HEK293 (cell line): Measurements from ENCODE around the gene LRRC37A3.
"Not testable (repeated sequence)": the region's sequence is repeated elsewhere in the genome, so short reads cannot be mapped to it uniquely, and the experiment has no call there.

Experiments
- CTCF ChIA-PET: fragments of 350-600 bp; formaldehyde crosslinking; extraction: SDS; loops from one replicate; lab custom pipeline; 2021; ENCODE audit warnings: antibody characterized with exemption; lab: Yijun Ruan, JAX
- POLR2A ChIA-PET: fragments of 300-600 bp; formaldehyde crosslinking; extraction: SDS; loops from one replicate; lab custom pipeline; 2020; ENCODE audit warnings: antibody characterized with exemption, inconsistent platforms; lab: Yijun Ruan, JAX
- H3K27ac ChIP-seq: fragments of 200-500 bp; sonication (Bioruptor generic); 2 replicates; pipeline ENCODE4 v1.5.1; 2014; ENCODE audit warnings: low read depth, low read length, control low read depth, inconsistent platforms; ENCODE audit errors: extremely low read depth
- H3K36me3 ChIP-seq, 2 experiments: fragments of 200-500 bp in 1 of 2; sonication (Bioruptor generic) in 1 of 2; 1 replicate in 1 of 2; 2 replicates in 1 of 2; pipeline ENCODE4 v1.5.1; 2014 to 2017; ENCODE audit warnings: inconsistent platforms in 2 of 2, low read length in 2 of 2; ENCODE audit not compliant: control insufficient read depth in 2 of 2, insufficient read depth in 1 of 2
- H3K4me1 ChIP-seq: fragments of 200-500 bp; sonication (Bioruptor generic); 2 replicates; pipeline ENCODE4 v1.5.1; 2014; ENCODE audit warnings: mild to moderate bottlenecking, low read length, inconsistent platforms; ENCODE audit not compliant: control insufficient read depth, insufficient read depth
- H3K4me3 ChIP-seq: 2 replicates; pipeline ENCODE4 v1.5.1; 2011; ENCODE audit warnings: low read depth, mild to moderate bottlenecking, control low read depth, low read length, moderate library complexity
- H3K9me3 ChIP-seq: fragments of 200-500 bp; sonication (Bioruptor generic); 2 replicates; pipeline ENCODE4 v1.5.1; 2014; ENCODE audit warnings: low read depth, low read length, inconsistent platforms; ENCODE audit not compliant: control insufficient read depth, insufficient read depth
- GLIS2 ChIP-seq: fragments of 450-650 bp; formaldehyde crosslinking; IDR thresholded peaks from 2 replicates; pipeline ENCODE4 v1.5.1; 2016; ENCODE audit warnings: missing biosample characterization, missing genetic modification characterization
- KLF8 ChIP-seq: fragments of 450-650 bp; formaldehyde crosslinking; IDR thresholded peaks from 2 replicates; pipeline ENCODE4 v1.5.1; 2016; ENCODE audit warnings: missing biosample characterization, missing genetic modification characterization
- ZEB2 ChIP-seq: fragments of 450-650 bp; formaldehyde crosslinking; IDR thresholded peaks from 2 replicates; pipeline ENCODE4 v1.5.1; 2016; ENCODE audit warnings: missing biosample characterization, missing genetic modification characterization
- ZNF335 ChIP-seq: fragments of 450-650 bp; formaldehyde crosslinking; conservative IDR thresholded peaks from 2 replicates; pipeline ENCODE4 v1.5.1; 2016; ENCODE audit warnings: missing biosample characterization, missing genetic modification characterization
- ZNF341 ChIP-seq: fragments of 450-650 bp; formaldehyde crosslinking; IDR thresholded peaks from 2 replicates; pipeline ENCODE4; 2016; ENCODE audit warnings: low read depth, missing biosample characterization, missing genetic modification characterization
- ZXDB ChIP-seq: fragments of 450-650 bp; formaldehyde crosslinking; IDR thresholded peaks from 2 replicates; pipeline ENCODE4 v1.5.1; 2016; ENCODE audit warnings: missing biosample characterization, missing genetic modification characterization
- TF ChIP-seq, protein P1 (sequence below): fragments of 450-650 bp; formaldehyde crosslinking; IDR thresholded peaks from 2 replicates; pipeline ENCODE4 v1.5.1; 2016; ENCODE audit warnings: missing biosample characterization, missing genetic modification characterization

The LRRC37A3 gene

DNA sequence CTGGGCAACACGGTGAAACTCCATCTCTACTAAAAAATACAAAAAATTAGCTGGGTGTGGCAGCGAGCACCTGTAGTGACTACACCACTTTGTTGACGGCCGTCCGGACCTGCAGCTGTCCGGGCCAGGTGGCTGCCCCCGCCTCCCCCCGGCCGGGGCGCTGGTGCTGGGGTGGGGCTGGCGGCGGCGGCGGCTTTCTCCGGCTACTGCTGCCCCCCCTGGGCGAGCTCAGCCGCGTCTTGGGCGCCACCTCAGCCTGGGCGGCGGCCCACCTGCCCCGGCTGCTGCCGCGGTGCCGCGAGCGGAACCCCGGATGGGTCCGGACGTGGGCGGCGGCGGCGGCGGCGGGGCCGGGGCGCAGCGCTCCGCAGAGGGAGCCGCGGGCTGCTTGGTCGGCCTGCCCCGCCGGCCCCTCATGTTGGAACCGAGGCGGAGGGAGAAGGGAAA is 413 bp downstream of the LRRC37A3 start:
- not testable (repeated sequence) for H3K36me3 ChIP-seq, H3K9me3 ChIP-seq
- H3K4me3 ChIP-seq: peak overlapping the region; percentile 56
- POLR2A ChIA-PET: interaction anchor here (0.6 to 1.2 kb wide), 2 partner anchors 8 to 56 kb away, joined by 3 to 7 read pairs; no protein-coding TSS in a partner anchor
- TF ChIP-seq ZNF335 (peak; percentile 44; the same call in 1 of the 2 replicates), ZNF341 (peak; percentile 55), GLIS2 (tag by site-specific recombination) (0 out of 2 replicates have a peak, but pooled peaks have one; percentile 13), ZEB2 (tag by site-specific recombination) (0 out of 2 replicates have a peak, but pooled peaks have one; percentile 5), KLF8 (peak; percentile 31; the same call in 1 of the 2 replicates), ZXDB (tag by site-specific recombination) (peak; percentile 11; the same call in 1 of the 2 replicates)
- TF ChIP-seq, protein P1, sequence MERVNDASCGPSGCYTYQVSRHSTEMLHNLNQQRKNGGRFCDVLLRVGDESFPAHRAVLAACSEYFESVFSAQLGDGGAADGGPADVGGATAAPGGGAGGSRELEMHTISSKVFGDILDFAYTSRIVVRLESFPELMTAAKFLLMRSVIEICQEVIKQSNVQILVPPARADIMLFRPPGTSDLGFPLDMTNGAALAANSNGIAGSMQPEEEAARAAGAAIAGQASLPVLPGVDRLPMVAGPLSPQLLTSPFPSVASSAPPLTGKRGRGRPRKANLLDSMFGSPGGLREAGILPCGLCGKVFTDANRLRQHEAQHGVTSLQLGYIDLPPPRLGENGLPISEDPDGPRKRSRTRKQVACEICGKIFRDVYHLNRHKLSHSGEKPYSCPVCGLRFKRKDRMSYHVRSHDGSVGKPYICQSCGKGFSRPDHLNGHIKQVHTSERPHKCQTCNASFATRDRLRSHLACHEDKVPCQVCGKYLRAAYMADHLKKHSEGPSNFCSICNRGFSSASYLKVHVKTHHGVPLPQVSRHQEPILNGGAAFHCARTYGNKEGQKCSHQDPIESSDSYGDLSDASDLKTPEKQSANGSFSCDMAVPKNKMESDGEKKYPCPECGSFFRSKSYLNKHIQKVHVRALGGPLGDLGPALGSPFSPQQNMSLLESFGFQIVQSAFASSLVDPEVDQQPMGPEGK: peak; percentile 46; the same call in 1 of the 2 replicates
- TF ChIP-seq, all 188 proteins: peak for 7; not testable (repeated sequence) for 181
- H3K4me1 ChIP-seq: not testable (repeated sequence)
- CTCF ChIA-PET: interaction anchor here (1.0 to 1.2 kb wide), 3 partner anchors 25 to 279 kb away, joined by 3 to 5 read pairs (median 4); no protein-coding TSS in a partner anchor
- H3K27ac ChIP-seq: peak overlapping the region; percentile 81

DNA sequence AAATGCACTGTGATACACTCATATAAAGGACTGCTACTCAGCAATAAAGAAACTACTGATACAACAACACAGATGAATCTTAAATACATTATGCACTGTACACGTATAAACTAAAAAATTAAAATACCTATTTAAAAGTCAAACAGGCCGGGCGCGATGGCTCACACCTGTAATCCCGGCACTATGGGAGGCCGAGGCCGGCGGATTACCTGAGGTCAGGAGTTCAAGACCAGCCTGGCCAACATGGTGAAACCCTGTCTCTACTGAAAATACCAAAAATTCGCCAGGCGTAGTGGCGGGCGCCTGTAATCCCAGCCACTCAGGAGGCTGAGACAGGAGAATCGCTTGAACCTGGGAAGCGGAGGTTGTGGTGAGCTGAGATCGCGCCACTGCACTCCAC is 1.7 kb downstream of the LRRC37A3 start:
- CTCF ChIA-PET: interaction anchor here (0.6 kb wide), 1 partner anchor 43 kb away, joined by 3 read pairs; no protein-coding TSS in a partner anchor
- not testable (repeated sequence) for H3K4me1 ChIP-seq

DNA sequence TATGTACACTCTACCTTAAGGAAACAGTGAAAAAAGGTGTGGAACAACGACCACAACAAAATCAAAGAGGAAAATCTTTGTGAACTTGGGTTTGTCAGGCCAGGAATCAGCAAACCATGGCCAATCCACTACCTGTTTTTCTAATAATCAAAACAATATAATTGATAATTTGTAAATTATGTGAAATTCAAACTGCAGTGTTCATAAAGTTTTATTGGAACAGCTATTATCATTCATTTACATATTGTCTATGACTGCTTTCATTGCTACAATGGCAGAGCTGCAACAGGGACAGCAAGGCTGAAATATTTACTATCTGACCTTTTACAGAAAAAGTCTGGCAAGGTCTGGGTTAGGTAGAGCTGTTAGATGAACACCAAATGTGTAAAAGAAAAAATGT is 4.0 kb downstream of the LRRC37A3 start:
- H3K9me3 ChIP-seq, POLR2A ChIA-PET, H3K27ac ChIP-seq, CTCF ChIA-PET, H3K4me1 ChIP-seq, H3K4me3 ChIP-seq, H3K36me3 ChIP-seq: not testable (repeated sequence)

More for the DNA sequence above, 1.7 kb downstream of the LRRC37A3 start:
- H3K27ac ChIP-seq, POLR2A ChIA-PET, H3K4me3 ChIP-seq, H3K36me3 ChIP-seq, H3K9me3 ChIP-seq: not testable (repeated sequence)

DNA sequence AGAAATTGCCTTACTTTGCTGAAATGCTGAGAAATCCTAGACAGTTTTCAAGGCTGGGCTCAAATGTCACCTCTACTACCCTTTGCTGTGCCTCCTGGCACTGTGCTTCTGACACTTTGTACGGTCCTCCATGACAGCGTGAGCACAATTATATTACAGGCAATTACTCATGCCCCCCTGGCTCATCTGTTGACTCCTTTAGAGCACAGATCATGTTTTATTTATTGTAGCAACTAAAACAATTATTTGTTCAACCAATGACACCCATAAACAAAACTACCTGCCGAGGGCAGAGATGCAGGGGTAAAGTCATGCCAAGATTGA is 9.1 kb downstream of the LRRC37A3 start:
- CTCF ChIA-PET, H3K4me1 ChIP-seq, H3K36me3 ChIP-seq, H3K27ac ChIP-seq, H3K4me3 ChIP-seq, POLR2A ChIA-PET, H3K9me3 ChIP-seq: not testable (repeated sequence)

DNA sequence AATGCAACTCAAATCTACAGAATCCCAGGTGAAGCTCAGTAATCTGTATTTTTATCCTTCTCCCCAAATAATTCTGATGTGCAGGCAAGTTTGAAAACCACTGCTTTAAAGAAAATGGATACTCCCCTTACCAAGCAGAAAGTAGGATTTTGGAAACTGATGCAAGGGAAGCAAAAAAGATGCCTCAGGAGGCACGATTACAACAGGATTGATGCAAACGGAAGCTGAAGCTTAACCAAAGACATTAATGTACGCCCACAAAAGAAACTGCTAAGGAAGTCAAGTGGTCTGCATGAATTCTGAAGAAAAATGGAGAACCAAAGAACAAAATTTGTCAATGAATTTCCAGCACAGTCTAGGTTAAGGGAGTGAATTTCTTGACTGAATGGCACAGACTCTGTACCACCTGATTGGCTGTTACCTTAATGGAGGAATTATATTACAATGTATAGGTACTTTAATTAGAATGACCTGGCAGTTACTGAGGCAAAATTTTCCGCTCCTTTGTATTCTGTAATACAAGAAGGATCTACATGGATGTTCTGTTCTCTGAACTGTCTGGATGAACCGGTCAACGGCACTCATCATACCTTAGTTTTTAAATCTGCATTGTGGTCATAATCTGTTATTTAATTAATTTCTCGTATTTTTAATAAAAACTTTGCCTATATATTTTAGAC is 9.6 kb downstream of the LRRC37A3 start:
- H3K9me3 ChIP-seq, CTCF ChIA-PET, H3K36me3 ChIP-seq, H3K4me3 ChIP-seq, H3K4me1 ChIP-seq, POLR2A ChIA-PET, H3K27ac ChIP-seq: not testable (repeated sequence)

DNA sequence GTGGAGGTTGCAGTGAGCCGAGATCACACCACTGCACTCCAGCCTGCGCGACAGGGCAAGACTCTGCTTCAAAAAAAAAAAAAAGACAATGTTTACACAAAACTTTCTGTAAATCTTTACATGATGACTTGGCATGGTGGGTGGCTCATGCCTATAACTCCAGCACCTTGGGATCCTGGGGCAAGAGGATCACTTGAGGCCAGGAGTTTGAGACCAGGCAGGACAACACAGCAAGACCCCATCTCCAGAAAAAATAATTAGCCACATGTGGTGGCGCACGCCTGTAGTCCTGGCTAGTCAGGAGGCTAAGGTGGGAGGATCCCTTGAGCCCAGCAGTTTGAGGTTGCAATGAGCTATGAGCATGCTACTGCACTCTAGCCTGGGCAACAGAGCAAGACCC is 15.2 kb downstream of the LRRC37A3 start:
- H3K36me3 ChIP-seq, H3K4me3 ChIP-seq, H3K27ac ChIP-seq, H3K9me3 ChIP-seq, H3K4me1 ChIP-seq, CTCF ChIA-PET, POLR2A ChIA-PET: not testable (repeated sequence)

DNA sequence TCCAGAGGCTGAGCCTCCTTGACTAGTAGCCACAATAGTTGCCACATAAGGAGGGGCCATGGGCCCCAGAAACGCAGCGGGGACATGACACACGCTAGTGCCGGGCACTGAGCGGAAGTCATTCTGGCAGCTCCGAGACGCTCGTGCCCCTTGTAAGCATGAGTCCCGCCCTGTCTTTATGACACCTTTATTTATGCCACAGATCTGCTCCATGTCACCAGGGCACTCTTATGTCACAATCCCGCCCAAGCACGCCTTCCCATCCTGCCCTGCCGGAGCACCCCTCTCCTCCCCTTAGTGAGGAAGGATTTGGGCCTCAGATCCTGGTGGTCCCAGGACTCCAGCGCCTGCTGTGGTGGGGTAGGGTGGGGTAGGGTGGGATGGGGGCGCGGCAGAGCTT is 22.1 kb downstream of the LRRC37A3 start:
- H3K4me1 ChIP-seq, H3K4me3 ChIP-seq, H3K27ac ChIP-seq, H3K36me3 ChIP-seq, H3K9me3 ChIP-seq, CTCF ChIA-PET, POLR2A ChIA-PET: not testable (repeated sequence)

DNA sequence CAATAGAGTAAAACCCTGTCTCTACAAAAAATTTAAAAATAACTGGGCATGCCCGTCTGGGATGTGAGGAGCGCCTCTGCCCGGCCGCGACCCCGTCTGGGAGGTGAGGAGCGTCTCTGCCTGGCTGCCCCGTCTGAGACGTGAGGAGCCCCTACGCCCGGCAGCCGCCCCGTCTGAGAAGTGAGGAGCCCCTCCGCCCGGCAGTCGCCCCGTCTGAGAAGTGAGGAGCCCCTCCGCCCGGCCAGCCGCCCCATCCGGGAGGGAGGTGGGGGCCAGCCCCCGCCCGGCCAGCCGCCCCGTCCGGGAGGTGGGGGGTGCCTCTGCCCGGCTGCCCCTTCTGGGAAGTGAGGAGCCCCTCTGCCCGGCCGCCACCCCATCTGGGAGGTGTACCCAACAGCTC is 45.1 kb downstream of the LRRC37A3 start:
- H3K36me3 ChIP-seq, CTCF ChIA-PET, H3K9me3 ChIP-seq, H3K4me1 ChIP-seq, H3K27ac ChIP-seq, H3K4me3 ChIP-seq, POLR2A ChIA-PET: not testable (repeated sequence)
